ENCODE data around the gene USP30.
"Not testable (repeated sequence)": the region's sequence is repeated elsewhere in the genome, so short reads cannot be mapped to it uniquely, and the experiment has no call there.

USP30 gene, protein sequence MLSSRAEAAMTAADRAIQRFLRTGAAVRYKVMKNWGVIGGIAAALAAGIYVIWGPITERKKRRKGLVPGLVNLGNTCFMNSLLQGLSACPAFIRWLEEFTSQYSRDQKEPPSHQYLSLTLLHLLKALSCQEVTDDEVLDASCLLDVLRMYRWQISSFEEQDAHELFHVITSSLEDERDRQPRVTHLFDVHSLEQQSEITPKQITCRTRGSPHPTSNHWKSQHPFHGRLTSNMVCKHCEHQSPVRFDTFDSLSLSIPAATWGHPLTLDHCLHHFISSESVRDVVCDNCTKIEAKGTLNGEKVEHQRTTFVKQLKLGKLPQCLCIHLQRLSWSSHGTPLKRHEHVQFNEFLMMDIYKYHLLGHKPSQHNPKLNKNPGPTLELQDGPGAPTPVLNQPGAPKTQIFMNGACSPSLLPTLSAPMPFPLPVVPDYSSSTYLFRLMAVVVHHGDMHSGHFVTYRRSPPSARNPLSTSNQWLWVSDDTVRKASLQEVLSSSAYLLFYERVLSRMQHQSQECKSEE

DNA sequence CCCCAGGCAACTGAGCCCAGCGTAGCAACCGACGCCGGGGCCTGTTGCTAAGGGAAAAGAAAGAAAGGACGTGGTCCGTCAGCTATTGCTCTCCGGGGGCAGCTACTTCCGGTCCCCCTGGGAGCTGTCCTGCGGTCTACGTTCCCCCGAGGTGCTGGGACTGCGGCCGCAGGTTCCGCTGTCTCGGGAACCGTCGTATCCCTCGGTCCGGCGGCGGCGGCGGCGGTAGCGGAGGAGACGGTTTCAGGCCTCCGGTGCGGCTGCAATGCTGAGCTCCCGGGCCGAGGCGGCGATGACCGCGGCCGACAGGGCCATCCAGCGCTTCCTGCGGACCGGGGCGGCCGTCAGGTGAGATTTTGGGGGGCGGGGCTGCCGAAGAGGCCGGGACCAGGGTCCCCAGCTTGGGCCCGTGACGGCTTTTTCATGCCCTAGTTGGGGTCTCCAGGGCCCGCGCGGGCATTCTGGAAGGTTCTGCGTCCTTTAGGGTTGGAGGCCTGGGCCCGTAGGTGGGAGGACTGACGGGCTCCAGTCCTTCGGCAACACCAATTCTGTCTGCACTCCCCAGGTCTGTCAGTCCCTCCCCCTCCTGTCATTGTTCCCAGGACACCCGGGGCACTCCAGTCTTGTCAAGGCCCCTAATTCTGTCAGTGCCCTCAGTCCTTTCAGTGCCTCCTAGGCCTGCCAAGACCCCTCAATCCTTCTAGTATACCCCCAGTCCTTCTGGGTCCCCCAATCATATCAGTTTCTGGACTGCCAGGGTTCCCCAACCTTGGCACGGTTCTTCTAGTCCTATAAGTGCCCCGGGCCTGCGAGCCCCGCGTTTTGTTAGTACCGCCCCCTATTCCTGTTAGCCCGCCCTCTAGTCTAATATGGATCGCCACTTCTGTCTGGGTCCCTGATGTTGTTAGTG is at the start of gene USP30:
Gene USP30 (plus strand): TSS at position 163 of the 910 bp plus-strand sequence. CDS start 103 bp downstream, at position 266.
- DNase-seq (ENCODE audit: low read depth, low spot score), result peak; percentile 57

DNA sequence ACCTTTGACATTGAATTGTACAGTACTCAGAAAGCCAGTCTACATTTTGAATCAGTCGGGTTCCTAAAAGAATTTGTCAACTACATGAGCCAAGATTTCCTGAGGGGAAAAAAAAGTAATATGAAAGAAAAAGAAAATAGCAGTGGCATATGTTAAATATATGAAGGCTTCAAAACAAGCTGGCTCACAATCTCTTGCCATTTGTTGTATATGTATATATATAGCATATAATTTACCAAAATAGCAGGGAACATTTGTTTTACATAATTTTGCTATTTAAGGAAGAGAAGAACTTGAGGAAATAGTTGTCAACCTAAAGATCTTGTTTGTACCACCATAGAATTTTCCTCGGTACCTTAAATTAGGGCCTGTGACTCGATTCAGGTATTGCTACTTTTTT is 48.4 kb upstream of the USP30 start:
- no peak for DNase-seq (ENCODE audit: low read depth, low spot score)

- DNase-seq (ENCODE audit: low read depth, low spot score), result no peak
These were observed 42.6 kb upstream of the USP30 start for GRCh38 chr12:109009766-109010165.

DNA sequence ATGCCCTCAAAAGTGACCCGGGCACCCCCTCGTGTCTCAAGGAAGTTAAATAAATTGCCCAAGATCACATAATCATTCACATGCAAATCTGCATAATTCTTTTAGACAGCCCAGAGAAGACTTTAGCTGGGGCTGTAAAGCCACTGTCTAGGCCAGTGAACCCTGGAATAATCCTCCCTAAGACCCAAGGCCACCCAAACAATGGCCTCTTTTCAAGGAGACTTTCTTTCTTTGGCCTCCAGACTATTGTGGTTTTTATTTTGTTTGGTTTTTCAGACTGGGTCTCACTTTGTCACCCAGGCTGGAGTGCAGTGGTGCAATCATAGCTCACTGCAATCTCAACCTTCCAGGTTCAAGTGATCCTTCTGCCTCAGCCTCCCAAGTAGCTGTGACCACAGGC is 42.1 kb upstream of the USP30 start:
- DNase-seq (ENCODE audit: low read depth, low spot score), result no peak

DNA sequence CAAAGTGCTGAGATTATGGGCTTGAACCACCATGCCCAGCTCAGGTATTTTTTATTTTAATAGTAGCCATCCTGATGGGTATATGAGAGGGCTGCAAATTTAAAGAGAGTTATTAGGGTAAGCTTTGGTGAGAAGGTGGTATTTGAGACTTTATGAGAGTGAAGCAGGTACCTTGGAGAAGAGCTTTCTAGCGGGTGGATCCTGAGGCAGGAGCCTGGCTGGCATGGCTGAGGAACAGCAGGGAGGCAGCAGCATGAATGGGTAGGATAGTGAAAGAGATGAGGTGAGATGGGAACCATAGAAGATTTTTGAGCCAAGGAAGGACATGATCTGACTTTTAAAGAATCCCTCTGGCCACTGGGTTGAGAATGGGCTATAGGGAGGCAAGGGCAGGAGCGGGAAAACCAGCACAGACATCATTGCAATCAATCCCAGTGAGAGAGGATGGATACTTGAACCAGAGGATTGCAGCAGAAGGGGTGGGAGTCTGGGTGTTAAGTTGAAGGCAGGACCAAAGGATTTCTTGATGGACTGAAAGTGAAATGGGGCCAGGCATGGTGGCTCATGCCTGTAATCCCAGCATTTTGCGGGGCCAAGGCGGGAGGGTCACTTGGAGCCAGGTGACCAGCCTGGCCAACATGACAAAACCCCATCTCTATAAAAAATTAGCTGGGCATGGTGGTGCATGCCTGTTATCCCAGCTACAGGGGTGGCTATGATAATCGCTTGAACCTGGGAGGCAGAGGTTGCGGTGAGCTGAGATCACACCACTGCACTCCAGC is 37.2 kb upstream of the USP30 start:
- no peak for DNase-seq (ENCODE audit: low read depth, low spot score)

DNA sequence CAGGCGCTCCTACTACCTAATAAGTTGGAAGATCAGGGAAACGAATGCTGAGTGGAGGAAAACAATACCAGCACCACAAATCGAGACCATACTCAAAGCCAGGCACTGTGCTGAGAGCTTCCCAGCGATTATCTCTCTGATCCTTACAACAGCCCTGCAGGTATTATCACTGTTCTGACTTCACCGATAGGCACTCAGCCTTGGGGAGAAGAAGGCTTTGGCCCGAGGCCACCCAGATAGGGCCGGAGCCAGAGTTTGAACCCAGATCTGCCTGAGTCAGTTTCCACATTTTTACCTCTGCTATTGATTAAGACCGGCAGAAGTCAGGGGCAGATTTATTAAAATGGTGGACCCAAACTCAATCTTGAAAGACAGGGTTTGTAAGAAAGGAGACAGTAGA is 36.4 kb upstream of the USP30 start:
- no peak for DNase-seq (ENCODE audit: low read depth, low spot score)

DNA sequence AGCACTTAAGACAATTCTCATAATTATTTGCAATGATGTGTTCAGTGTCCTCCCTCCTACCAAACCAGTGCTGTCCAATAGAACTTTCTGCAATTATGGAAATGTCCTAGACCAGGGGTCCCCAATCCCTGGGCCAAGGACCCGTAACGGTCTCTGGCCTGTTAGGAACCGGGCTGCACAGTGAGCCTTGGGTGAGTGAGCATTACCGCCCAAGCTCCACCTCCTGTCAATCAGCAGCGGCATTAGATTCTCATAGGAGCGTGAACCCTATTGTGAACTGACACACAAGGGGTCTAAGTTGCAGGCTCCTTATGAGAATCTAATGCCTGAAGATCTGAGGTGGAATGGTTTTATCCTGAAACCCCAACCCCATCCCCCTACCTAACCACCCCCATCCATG is 35.4 kb upstream of the USP30 start:
- DNase-seq (ENCODE audit: low read depth, low spot score), result no peak

- no peak for DNase-seq (ENCODE audit: low read depth, low spot score)
These were observed 34.1 kb upstream of the USP30 start for GRCh38 chr12:109018296-109018695.

GRCh38 chr12:109020146-109020795 is 32.1 kb upstream of the USP30 start:
- DNase-seq (ENCODE audit: low read depth, low spot score), result no peak

- DNase-seq (ENCODE audit: low read depth, low spot score), result peak; percentile 57
These were observed 31.5 kb upstream of the USP30 start, which contains the start of gene SVOP for GRCh38 chr12:109020796-109021380. Gene SVOP (minus strand): TSS chr12:109021068. CDS start chr12:109020868, 200 bp downstream.

- DNase-seq (ENCODE audit: low read depth, low spot score), result no peak
These were observed 24.6 kb upstream of the USP30 start for GRCh38 chr12:109027767-109028166.

DNA sequence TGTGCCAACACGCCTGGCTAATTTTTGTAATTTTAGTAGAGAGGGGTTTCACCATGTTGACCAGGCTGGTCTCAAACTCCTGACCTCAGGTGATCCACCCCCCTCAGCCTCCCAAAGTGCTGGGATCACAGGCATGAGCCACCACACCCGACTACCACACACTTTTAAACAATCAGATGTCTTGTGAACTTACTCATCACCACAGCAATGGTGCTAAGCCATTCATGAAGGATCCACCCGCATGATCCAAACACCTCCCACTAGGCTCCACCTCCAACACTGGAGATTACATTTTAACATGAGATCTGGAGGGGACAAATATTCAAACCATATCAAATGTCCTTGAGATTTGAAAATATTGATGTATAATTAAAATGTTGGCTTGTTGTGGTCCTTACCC is 23.8 kb upstream of the USP30 start:
- DNase-seq (ENCODE audit: low read depth, low spot score), result not testable (repeated sequence)

DNA sequence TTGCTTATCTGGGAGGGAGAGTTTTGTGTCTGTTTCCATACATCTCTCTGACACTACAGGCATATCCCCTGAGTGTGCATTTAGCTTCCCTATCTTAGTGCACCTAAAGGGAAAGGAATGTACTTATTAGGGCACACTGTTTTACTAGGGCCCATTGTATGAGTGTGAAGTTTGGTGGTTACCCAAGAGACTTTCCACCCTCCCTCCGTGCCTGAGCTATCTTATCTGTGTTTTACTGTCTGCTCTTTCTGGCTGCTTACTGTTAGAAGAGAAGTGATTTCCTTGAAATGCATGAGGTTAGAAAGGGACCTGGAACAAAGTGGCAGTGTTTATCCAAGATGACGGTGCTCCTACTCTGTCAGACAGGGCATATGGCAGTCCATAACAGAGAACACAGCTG is 23.0 kb upstream of the USP30 start:
- DNase-seq (ENCODE audit: low read depth, low spot score), result no peak

DNA sequence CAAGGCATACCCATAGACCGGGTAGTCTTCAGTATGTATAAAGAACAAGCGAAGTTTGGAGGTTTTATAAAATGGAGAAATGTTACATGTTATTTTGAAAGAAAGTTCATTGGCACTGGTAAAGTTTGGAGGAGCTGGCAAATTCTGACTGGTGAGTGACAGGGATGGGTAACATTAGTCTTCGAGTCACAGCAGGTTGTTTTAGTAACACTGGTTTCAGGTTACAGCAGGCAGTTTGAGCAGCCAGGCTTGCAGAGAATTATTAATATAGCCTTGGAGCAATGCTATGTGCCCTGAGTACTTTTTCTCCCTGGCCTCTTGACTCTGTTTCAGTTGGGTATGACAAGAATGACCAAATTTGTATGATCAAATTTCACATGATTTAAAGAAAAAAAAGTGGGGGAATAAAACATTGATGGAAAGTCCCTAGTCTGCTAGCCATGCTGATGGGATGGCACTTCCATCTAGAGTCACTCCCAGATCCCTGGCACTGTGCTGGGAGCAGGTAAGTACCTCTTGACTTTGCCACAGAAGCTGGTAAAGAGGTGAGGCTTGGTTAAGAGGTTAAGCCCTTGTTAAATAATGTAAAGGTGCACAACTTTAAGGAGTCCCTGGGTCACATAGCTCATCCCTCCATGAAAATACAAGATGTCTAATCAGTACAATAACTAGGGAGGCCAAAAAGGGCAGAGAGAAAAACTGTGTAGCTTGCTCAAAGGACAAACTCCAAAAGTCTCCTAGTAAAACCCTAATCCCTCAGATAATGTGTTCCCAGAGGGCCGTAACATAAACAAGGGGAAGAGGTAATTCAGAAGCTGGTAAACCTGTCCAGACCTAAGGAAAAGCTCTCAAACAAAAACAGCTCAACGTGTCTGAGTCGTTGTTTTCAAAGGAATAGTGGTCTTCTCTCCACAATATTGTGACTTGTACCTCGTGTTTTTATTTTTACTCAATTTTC is 18.9 kb upstream of the USP30 start:
- no peak for DNase-seq (ENCODE audit: low read depth, low spot score)

- DNase-seq (ENCODE audit: low read depth, low spot score), result no peak
These were observed 15.4 kb upstream of the USP30 start for GRCh38 chr12:109036975-109037374.

DNA sequence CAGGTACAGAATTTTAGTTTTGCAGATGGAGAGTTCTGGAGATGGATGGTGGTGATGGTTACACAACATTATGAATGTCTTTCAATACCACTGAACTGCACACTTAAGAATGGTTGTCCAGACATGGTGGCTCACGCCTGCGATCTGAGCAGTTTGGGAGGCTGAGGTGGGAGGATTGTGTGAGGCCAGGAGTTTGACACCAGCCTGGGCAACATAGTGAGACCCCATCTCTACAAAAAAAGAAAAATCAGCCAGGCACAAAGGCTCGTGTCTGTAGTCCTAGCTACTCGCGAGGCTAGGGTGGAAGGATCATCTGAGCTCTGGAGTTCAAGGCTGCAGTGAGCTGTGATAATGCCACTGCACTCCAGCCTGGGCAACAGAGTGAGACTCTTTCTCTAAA is 8.1 kb upstream of the USP30 start:
- DNase-seq (ENCODE audit: low read depth, low spot score), result no peak

DNA sequence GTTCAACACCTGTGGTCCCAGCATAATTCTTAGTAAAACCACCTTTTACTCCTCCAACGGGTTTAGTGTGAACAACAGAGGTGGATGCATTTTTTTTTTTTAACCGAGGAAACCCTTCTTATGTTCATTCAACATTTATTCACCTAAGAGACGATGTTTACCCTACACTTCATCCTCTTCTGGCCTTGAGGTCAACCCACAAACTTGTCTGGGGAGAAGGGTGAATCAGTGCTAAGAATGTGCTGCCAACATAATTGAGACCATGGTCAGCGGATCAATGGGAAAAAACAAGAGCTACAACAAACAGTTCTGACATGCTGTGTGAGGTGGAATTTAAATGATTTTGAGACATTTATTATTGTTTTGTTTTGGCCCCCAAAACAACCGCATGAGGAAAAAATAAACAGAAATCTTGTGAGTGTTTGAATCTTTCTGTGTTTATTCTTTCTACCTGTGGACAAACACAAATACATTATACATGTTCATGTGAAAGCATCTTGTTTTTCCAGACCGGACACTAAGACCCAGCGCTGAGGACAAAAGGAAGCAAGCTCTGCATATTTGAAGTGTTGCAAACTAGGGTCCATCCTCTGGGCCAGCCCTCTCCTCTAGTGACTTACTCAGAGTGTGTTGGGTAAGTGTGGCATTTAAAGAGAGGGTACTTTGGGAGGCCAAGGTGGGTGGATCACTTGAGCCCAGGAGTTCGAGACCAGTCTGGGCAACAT is 5.1 kb upstream of the USP30 start:
- no peak for DNase-seq (ENCODE audit: low read depth, low spot score)

GRCh38 chr12:109048706-109049105 is 3.7 kb upstream of the USP30 start:
- DNase-seq (ENCODE audit: low read depth, low spot score), result not testable (repeated sequence)

DNA sequence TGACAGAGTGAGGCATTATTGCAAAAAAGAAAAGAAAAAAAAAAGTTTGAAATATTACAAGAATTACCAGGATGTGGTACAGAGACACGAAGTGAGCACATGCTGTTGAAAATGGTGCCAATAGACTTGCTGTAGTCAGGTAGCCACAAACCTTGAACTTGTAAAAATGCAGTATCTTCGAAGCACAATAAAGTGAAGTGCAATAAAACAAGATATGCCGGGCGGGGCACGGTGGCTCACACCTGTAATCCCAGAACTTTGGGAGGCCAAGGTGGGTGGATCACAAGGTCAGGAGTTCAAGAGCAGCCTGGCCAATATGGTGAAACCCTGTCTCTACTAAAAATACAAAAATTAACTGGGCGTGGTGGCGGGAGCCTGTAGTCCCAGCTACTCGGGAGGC is 2.6 kb upstream of the USP30 start:
- not testable (repeated sequence) for DNase-seq (ENCODE audit: low read depth, low spot score)
